MM.1S (cell line): ENCODE data around the gene PWP2.

Experiments
- CTCF ChIP-seq: fragments of 300-600 bp; sonication (generic); IDR thresholded peaks from 2 replicates; pipeline ENCODE4 v1.5.1; 2016; ENCODE audit warnings: antibody characterized with exemption, low read length, mixed read lengths
- EZH2 ChIP-seq: fragments of 300-600 bp; sonication (generic); optimal IDR thresholded peaks from 2 replicates; pipeline ENCODE3; 2017; ENCODE audit warnings: low read depth, mild to moderate bottlenecking, antibody characterized with exemption, low read length, mixed read lengths
- EZH2phosphoT487 ChIP-seq: fragments of 300-600 bp; sonication (generic); IDR thresholded peaks from 2 replicates; pipeline ENCODE4 v1.6.1; 2018; ENCODE audit warnings: antibody characterized with exemption, low read length

GRCh38 chr21:44058981-44059380 is 48.2 kb upstream of the PWP2 start:
- no peak for TF ChIP-seq CTCF
- TF ChIP-seq EZH2phosphoT487, result no peak
- TF ChIP-seq EZH2, result no peak
